H1 (cell line): ENCODE measurements around the gene RALGDS. TPM values are rescaled to one million over a fixed set of nuclear protein-coding genes. Genes with fewer than 3 reads are reported as not detected.

Experiments used
- CTCF ChIA-PET: fragments of 300-600 bp; sonication (Branson Sonifier 250); formaldehyde crosslinking; loops from one replicate; lab custom pipeline; 2021; ENCODE audit not compliant: partially characterized antibody; lab: Charles Lee
- POLR2A ChIA-PET: fragments of 300-600 bp; sonication (Branson Sonifier 250); formaldehyde crosslinking; loops from one replicate; lab custom pipeline; 2021; ENCODE audit warnings: inconsistent platforms; ENCODE audit not compliant: partially characterized antibody; lab: Charles Lee
- DNase-seq, 2 experiments: peaks; one replicate each; pipeline versions ENCODE4 v3.0.0 to v3.0.0-alpha.2; 2010 to 2022; ENCODE audit warnings: low spot score in 2 of 2, low read depth in 1 of 2, mixed read lengths in 1 of 2
- FAIRE-seq: peaks from 2 replicates; lab custom pipeline; 2011; peaks lifted over from hg19 to GRCh38; lab: Jason Lieb, UNC
- H2AFZ ChIP-seq: 2 replicates; pipeline ENCODE4 v1.8.1; 2012; ENCODE audit warnings: low read length, inconsistent platforms
- H2AK5ac ChIP-seq: 2 replicates; pipeline ENCODE4 v1.6.1; 2013; ENCODE audit warnings: low read depth, low read length
- H2BK120ac ChIP-seq: replicated peaks from 2 replicates; pipeline ENCODE3; 2013; ENCODE audit warnings: low read depth, low read length, inconsistent platforms
- H2BK12ac ChIP-seq: 2 replicates; pipeline ENCODE4 v1.6.1; 2013; ENCODE audit warnings: low read depth, low read length
- H2BK15ac ChIP-seq: 2 replicates; pipeline ENCODE4 v1.6.1; 2013; ENCODE audit warnings: low read length
- H2BK20ac ChIP-seq: 2 replicates; pipeline ENCODE4 v1.6.1; 2013; ENCODE audit warnings: low read length
- H2BK5ac ChIP-seq: 2 replicates; pipeline ENCODE4 v1.6.1; 2013; ENCODE audit warnings: low read depth, low read length
- H3K14ac ChIP-seq: 2 replicates; pipeline ENCODE4 v1.6.1; 2013; ENCODE audit warnings: inconsistent platforms; ENCODE audit not compliant: insufficient read length
- H3K18ac ChIP-seq: 2 replicates; pipeline ENCODE4 v1.6.1; 2013; ENCODE audit warnings: low read length; ENCODE audit errors: extremely low read depth
- H3K23ac ChIP-seq: 2 replicates; pipeline ENCODE4 v1.6.1; 2013; ENCODE audit warnings: inconsistent platforms; ENCODE audit not compliant: insufficient read length
- H3K23me2 ChIP-seq: 2 replicates; pipeline ENCODE4 v1.6.1; 2013; ENCODE audit warnings: low read depth, low read length
- H3K27ac ChIP-seq: 2 replicates; pipeline ENCODE4 v1.6.1; 2011; ENCODE audit warnings: low read depth, low read length, inconsistent platforms
- H3K27me3 ChIP-seq, 4 experiments: replicated peaks in 1 of 4; 1 replicate in 1 of 4; 2 replicates in 3 of 4; pipeline versions ENCODE4 v1.6.1 to v1.8.1; 2011 to 2013; ENCODE audit warnings: low read length in 3 of 4, mild to moderate bottlenecking in 3 of 4, inconsistent platforms in 2 of 4, mixed read lengths in 2 of 4, moderate library complexity in 1 of 4; ENCODE audit not compliant: control insufficient read depth in 3 of 4, insufficient read depth in 3 of 4; ENCODE audit errors: extremely low read depth in 1 of 4
- H3K36me3 ChIP-seq, 4 experiments: 2 replicates each; pipeline versions ENCODE4 v1.6.1 to v1.8.1; 2011 to 2013; ENCODE audit warnings: mild to moderate bottlenecking in 4 of 4, low read length in 3 of 4, moderate library complexity in 2 of 4, control low read depth in 1 of 4, inconsistent platforms in 1 of 4; ENCODE audit not compliant: insufficient read depth in 4 of 4, control insufficient read depth in 2 of 4
- H3K4ac ChIP-seq: replicated peaks from 2 replicates; pipeline ENCODE3; 2013; ENCODE audit warnings: low read length, low read depth, mixed read lengths, inconsistent platforms; ENCODE audit not compliant: insufficient read length
- H3K4me1 ChIP-seq, 4 experiments: replicated peaks in 1 of 4; 1 replicate in 1 of 4; 2 replicates in 3 of 4; pipeline versions ENCODE4 v1.6.1 to v1.8.1; 2011 to 2013; ENCODE audit warnings: low read length in 3 of 4, inconsistent platforms in 2 of 4, mixed read lengths in 1 of 4; ENCODE audit not compliant: insufficient read depth in 4 of 4, control insufficient read depth in 3 of 4
- H3K4me2 ChIP-seq, 2 experiments: 2 replicates each; pipeline versions ENCODE4 v1.6.1 to v1.8.1; 2011 to 2013; ENCODE audit warnings: low read depth in 2 of 2, low read length in 2 of 2, control low read depth in 1 of 2, inconsistent platforms in 1 of 2, mild to moderate bottlenecking in 1 of 2; ENCODE audit not compliant: insufficient read depth in 1 of 2
- H3K4me3 ChIP-seq, 4 experiments: fragments of 200-600, 300-600 bp in 1 of 4; sonication (generic), shearing (Covaris generic), sonication (Bioruptor Twin) in 1 of 4; 2 replicates each; pipeline versions ENCODE4 v1.5.1 to v1.8.1; 2011 to 2016; ENCODE audit warnings: low read length in 4 of 4, low read depth in 3 of 4, control low read depth in 2 of 4, inconsistent platforms in 2 of 4, mild to moderate bottlenecking in 2 of 4, mixed read lengths in 1 of 4, moderate library complexity in 1 of 4; ENCODE audit not compliant: insufficient read depth in 2 of 4; ENCODE audit errors: extremely low read depth in 1 of 4
- H3K56ac ChIP-seq: replicated peaks from 2 replicates; pipeline ENCODE3; 2013; ENCODE audit warnings: low read depth, mild to moderate bottlenecking, mixed read lengths, low read length, inconsistent platforms; ENCODE audit not compliant: insufficient read length
- H3K79me1 ChIP-seq: 2 replicates; pipeline ENCODE4 v1.6.1; 2013; ENCODE audit warnings: low read depth, low read length, control low read depth
- H3K79me2 ChIP-seq, 2 experiments: 2 replicates each; pipeline versions ENCODE4 v1.6.1 to v1.8.1; 2012 to 2013; ENCODE audit warnings: low read length in 2 of 2, mild to moderate bottlenecking in 2 of 2, inconsistent platforms in 1 of 2; ENCODE audit not compliant: insufficient read depth in 2 of 2, control insufficient read depth in 1 of 2
- H3K9ac ChIP-seq, 4 experiments: replicated peaks in 1 of 4; 1 replicate in 1 of 4; 2 replicates in 3 of 4; pipeline versions ENCODE4 v1.6.1 to v1.8.1; 2011 to 2013; ENCODE audit warnings: low read depth in 3 of 4, low read length in 3 of 4, control low read depth in 2 of 4, mild to moderate bottlenecking in 2 of 4, moderate library complexity in 2 of 4, inconsistent platforms in 1 of 4; ENCODE audit errors: extremely low read depth in 1 of 4
- H3K9me3 ChIP-seq, 2 experiments: 2 replicates each; pipeline versions ENCODE4 v1.6.1 to v1.8.1; 2012 to 2013; ENCODE audit warnings: mild to moderate bottlenecking in 2 of 2, moderate library complexity in 2 of 2, control low read depth in 1 of 2, inconsistent platforms in 1 of 2, low read depth in 1 of 2, low read length in 1 of 2, mixed read lengths in 1 of 2; ENCODE audit not compliant: insufficient read depth in 2 of 2
- H4K20me1 ChIP-seq, 2 experiments: replicated peaks in 1 of 2; 2 replicates each; pipeline versions ENCODE3 to v1.8.1; 2011 to 2013; ENCODE audit warnings: inconsistent platforms in 2 of 2, low read length in 2 of 2, mild to moderate bottlenecking in 1 of 2; ENCODE audit not compliant: insufficient read depth in 2 of 2, control insufficient read depth in 1 of 2
- H4K5ac ChIP-seq: 2 replicates; pipeline ENCODE4 v1.6.1; 2013; ENCODE audit warnings: low read length, low read depth, mixed read lengths, inconsistent platforms; ENCODE audit not compliant: insufficient read length
- H4K8ac ChIP-seq: 2 replicates; pipeline ENCODE4 v1.8.0; 2013; ENCODE audit warnings: mild to moderate bottlenecking, moderate library complexity, low read length, inconsistent platforms; ENCODE audit not compliant: insufficient read depth; ENCODE audit errors: extremely low read depth
- H4K91ac ChIP-seq: replicated peaks from 2 replicates; pipeline ENCODE3; 2013; ENCODE audit warnings: low read length, mixed read lengths, inconsistent platforms; ENCODE audit not compliant: insufficient read length
- CHD2 ChIP-seq: IDR thresholded peaks from 2 replicates; pipeline ENCODE4 v1.6.1; 2012; ENCODE audit warnings: low read length, improper control_type of control experiment
- JUND ChIP-seq: IDR thresholded peaks from 2 replicates; pipeline ENCODE4 v1.6.1; 2011; ENCODE audit warnings: mild to moderate bottlenecking, improper control_type of control experiment, low read length
- MAFK ChIP-seq: IDR thresholded peaks from 2 replicates; pipeline ENCODE4 v1.6.1; 2012; ENCODE audit warnings: low read depth, mild to moderate bottlenecking, improper control_type of control experiment, low read length
- PHF8 ChIP-seq: fragments of 200-600 bp; sonication (generic); conservative IDR thresholded peaks from 2 replicates; pipeline ENCODE4 v1.7.1; 2012; ENCODE audit warnings: low read depth, mild to moderate bottlenecking, inconsistent platforms, low read length, moderate library complexity
- POLR2A ChIP-seq, 2 experiments: IDR thresholded peaks; 1 replicate in 1 of 2; 2 replicates in 1 of 2; pipeline ENCODE4 v1.6.1; 2011; ENCODE audit warnings: low read depth in 2 of 2, low read length in 2 of 2, mild to moderate bottlenecking in 2 of 2; ENCODE audit errors: control extremely low read depth in 1 of 2
- RAD21 ChIP-seq, 2 experiments: IDR thresholded peaks in 1 of 2; conservative IDR thresholded peaks in 1 of 2; 2 replicates each; pipeline ENCODE4 v1.6.1; 2011; ENCODE audit warnings: low read depth in 2 of 2, low read length in 2 of 2, improper control_type of control experiment in 1 of 2, inconsistent platforms in 1 of 2, mild to moderate bottlenecking in 1 of 2, moderate library complexity in 1 of 2
- RBBP5 ChIP-seq: IDR thresholded peaks from 2 replicates; pipeline ENCODE4 v1.7.1; 2012; ENCODE audit warnings: low read depth, mild to moderate bottlenecking, inconsistent platforms, low read length, moderate library complexity, borderline replicate concordance
- TCF12 ChIP-seq: IDR thresholded peaks from 2 replicates; pipeline ENCODE4 v1.6.1; 2011; ENCODE audit warnings: low read depth, mild to moderate bottlenecking, low read length
- WGBS, 2 experiments: shearing (Covaris generic) in 1 of 2; methylation state at CpG; one replicate each; pipeline versions ENCODE4 v1.1.6 to v1.1.7; 2013 to 2015; ENCODE audit warnings: low lambda C conversion rate in 2 of 2, mixed read lengths in 2 of 2, inconsistent platforms in 1 of 2, low coverage in 1 of 2, missing lambda C conversion rate in 1 of 2; ENCODE audit not compliant: insufficient replicate concordance in 2 of 2, insufficient coverage in 1 of 2, insufficient read length in 1 of 2; ENCODE audit errors: extremely low coverage in 1 of 2, missing lambda C conversion rate in 1 of 2; 5-methylcytosine and 5-hydroxymethylcytosine counted together
- polyA plus RNA-seq, 7 experiments: library from polyadenylated mRNA; depleted of rRNA in 3 of 7; stranded (reverse) in 5 of 7; unstranded in 2 of 7; fragments of >200 nt in 5 of 7; fragments of 200-250 nt in 2 of 7; gene quantifications; 1 replicate in 5 of 7; 2 replicates in 1 of 7; 4 replicates in 1 of 7; pipeline versions ENCODE4 v1.2.1 to v1.2.3, GENCODE V29; 2011 to 2013; ENCODE audit warnings: missing spikeins in 2 of 7, mixed read lengths in 2 of 7
- total RNA-seq: library from RNA; stranded (reverse); fragmentation: NEBNext Ultra II Directional; extraction: Animal tissue kit (Norgen Biotek cat#: 25700); gene quantifications from 2 replicates; pipeline ENCODE4 v1.2.1, GENCODE V29; 2021
- TF ChIP-seq, protein P1 (sequence below), 3 experiments: IDR thresholded peaks; 1 replicate in 2 of 3; 2 replicates in 1 of 3; pipeline versions ENCODE4 v1.5.1 to v1.6.1; 2011; ENCODE audit warnings: low read length in 3 of 3, mild to moderate bottlenecking in 3 of 3, inconsistent platforms in 2 of 3, low read depth in 1 of 3, moderate library complexity in 1 of 3; ENCODE audit not compliant: insufficient read depth in 1 of 3; ENCODE audit errors: control extremely low read depth in 1 of 3

RALGDS gene
- total and polyA plus RNA-seq, 2 of the 8 experiments (the other 6 are each of a cell fraction or from before 2014, with no cell fraction given) = 14.5 to 25.5 TPM

DNA sequence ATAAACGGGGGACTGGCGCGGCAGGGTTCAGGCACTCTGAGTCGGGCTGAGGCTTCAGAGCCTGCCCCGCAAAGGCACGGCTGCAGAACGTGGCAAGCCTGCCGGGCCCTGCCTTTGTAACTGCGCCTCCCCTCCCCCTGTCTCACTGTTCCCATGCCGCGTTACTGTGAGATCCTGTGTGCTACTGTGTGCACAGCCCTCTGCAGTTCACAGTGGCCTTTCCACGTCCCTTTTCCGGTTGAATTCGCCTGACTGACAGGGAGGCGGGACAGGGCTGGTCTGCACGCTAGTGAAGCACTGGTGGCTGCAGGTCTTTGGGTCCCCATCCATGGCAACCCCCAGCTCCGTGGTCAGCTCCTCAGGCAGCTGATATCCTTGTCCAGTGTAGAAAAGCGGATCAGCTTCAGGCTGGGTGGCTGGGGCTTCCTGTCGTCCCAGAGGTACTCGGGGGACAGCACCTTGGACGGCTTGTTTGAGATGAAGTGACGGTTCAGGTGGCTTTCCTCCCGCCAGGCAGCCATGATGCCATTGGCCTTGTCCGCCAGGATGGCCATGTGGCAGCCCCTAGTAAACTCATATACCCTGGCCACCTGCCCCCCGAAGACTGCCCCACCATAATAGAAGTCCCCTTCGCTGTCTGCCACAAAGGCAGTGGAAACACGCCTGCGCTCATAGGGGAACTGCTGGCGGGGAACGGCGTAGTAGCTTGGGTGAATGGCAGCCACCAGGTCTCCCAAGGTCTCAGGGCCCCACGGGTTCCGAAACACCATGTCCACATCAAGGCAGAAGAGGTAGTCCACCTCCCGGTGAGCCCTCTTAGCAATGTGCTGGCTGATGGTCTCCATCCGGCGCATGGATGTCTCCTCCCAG is 32.4 kb upstream of the RALGDS start:
- H3K9ac ChIP-seq = no peak overlapping the region
- no peak overlapping the region for H2BK120ac ChIP-seq
- H4K5ac ChIP-seq = no peak overlapping the region
- no peak overlapping the region for H3K23ac ChIP-seq
- peak overlapping the region; percentile 19; the same call in 1 of the 2 replicates for H4K8ac ChIP-seq
- no peak overlapping the region for H3K56ac ChIP-seq
- H3K14ac ChIP-seq = no peak overlapping the region
- TF ChIP-seq PHF8 (no peak), CHD2 (no peak), MAFK (no peak), RBBP5 (no peak), POLR2A (IDR thresholded peaks at IDR 0.05; ENCODE audit: control extremely low read depth in 1 of 2, low read depth in 2 of 2, low read length in 2 of 2) (no peak), TCF12 (no peak), JUND (no peak), RAD21 (IDR thresholded peaks at IDR 0.05 in 1 of 2, conservative IDR thresholded peaks at IDR 0.05 in 1 of 2; ENCODE audit: low read depth in 2 of 2, low read length in 2 of 2) (no peak)
- TF ChIP-seq, protein P1, sequence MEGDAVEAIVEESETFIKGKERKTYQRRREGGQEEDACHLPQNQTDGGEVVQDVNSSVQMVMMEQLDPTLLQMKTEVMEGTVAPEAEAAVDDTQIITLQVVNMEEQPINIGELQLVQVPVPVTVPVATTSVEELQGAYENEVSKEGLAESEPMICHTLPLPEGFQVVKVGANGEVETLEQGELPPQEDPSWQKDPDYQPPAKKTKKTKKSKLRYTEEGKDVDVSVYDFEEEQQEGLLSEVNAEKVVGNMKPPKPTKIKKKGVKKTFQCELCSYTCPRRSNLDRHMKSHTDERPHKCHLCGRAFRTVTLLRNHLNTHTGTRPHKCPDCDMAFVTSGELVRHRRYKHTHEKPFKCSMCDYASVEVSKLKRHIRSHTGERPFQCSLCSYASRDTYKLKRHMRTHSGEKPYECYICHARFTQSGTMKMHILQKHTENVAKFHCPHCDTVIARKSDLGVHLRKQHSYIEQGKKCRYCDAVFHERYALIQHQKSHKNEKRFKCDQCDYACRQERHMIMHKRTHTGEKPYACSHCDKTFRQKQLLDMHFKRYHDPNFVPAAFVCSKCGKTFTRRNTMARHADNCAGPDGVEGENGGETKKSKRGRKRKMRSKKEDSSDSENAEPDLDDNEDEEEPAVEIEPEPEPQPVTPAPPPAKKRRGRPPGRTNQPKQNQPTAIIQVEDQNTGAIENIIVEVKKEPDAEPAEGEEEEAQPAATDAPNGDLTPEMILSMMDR (IDR thresholded peaks at IDR 0.05; ENCODE audit: control extremely low read depth in 1 of 3, insufficient read depth in 1 of 3, low read depth in 1 of 3, low read length in 3 of 3) = no peak
- ChIA-PET CTCF (interaction anchor here (0.7 to 11.7 kb wide), 2 partner anchors 26 to 43 kb away, joined by 3 to 337 read pairs; no protein-coding TSS in a partner anchor), POLR2A (no interaction called here)
- H2AK5ac ChIP-seq = no peak overlapping the region
- H2AFZ ChIP-seq = no peak overlapping the region
- H3K4me1 ChIP-seq = peaks cover 0 to 4% (median 3%) of the 10 kb centered on the region in 4 experiments; a peak in 4 of 7 replicates
- no peak overlapping the region for H2BK12ac ChIP-seq
- no peak overlapping the region for H3K27ac ChIP-seq
- H3K36me3 ChIP-seq = no peaks in the 10 kb centered on the region
- peaks cover 7% of the 10 kb centered on the region for H3K23me2 ChIP-seq
- DNase-seq (no peak), FAIRE-seq (no peak)
- H2BK15ac ChIP-seq = no peak overlapping the region
- H3K79me2 ChIP-seq = no peaks in the 10 kb centered on the region
- H3K4me3 ChIP-seq = no peak overlapping the region
- no peak overlapping the region for H3K4me2 ChIP-seq
- H3K79me1 ChIP-seq = no peaks in the 10 kb centered on the region
- no peak overlapping the region for H3K4ac ChIP-seq
- no peak overlapping the region for H3K18ac ChIP-seq
- H3K9me3 ChIP-seq = no peaks in the 10 kb centered on the region
- no peak overlapping the region for H4K91ac ChIP-seq
- H2BK20ac ChIP-seq = no peak overlapping the region
- no peaks in the 10 kb centered on the region; a peak in 1 of 7 replicates for H3K27me3 ChIP-seq
- peaks cover 0 to 6% of the 10 kb centered on the region in 2 experiments for H4K20me1 ChIP-seq
- no peak overlapping the region for H2BK5ac ChIP-seq
- WGBS, 2 experiments = 88% methylated on average over 35 of the region's 36 CpGs; no CpG with 5 or more reads in 1 of the 2 experiments
